H9 (cell line): ENCODE measurements around the gene TRAPPC2L. TPM values are rescaled to one million over a fixed set of nuclear protein-coding genes. Genes with fewer than 3 reads are reported as not detected.

Experiments used
- DNase-seq: peaks from one replicate; pipeline ENCODE4 v3.0.0-alpha.2; 2017
- H2AFZ ChIP-seq: one replicate; pipeline ENCODE4 v1.6.1; 2013; ENCODE audit warnings: mild to moderate bottlenecking, low read length, control low read depth, moderate library complexity
- H2AK5ac ChIP-seq: 2 replicates; pipeline ENCODE4 v1.6.1; 2013; ENCODE audit warnings: low read length, control low read depth, mixed read lengths; ENCODE audit not compliant: insufficient read length
- H2BK120ac ChIP-seq: one replicate; pipeline ENCODE4 v1.6.1; 2013; ENCODE audit warnings: low read depth, mild to moderate bottlenecking, low read length, control low read depth, inconsistent platforms; ENCODE audit not compliant: poor library complexity, severe bottlenecking
- H2BK12ac ChIP-seq: 2 replicates; pipeline ENCODE4 v1.6.1; 2013; ENCODE audit warnings: low read length, control low read depth, mixed read lengths, low read depth; ENCODE audit not compliant: insufficient read length
- H2BK15ac ChIP-seq: 2 replicates; pipeline ENCODE4 v1.6.1; 2013; ENCODE audit warnings: low read depth, low read length, control low read depth
- H2BK20ac ChIP-seq: one replicate; pipeline ENCODE4 v1.6.1; 2013; ENCODE audit warnings: low read depth, mild to moderate bottlenecking, low read length, control low read depth, inconsistent platforms; ENCODE audit not compliant: poor library complexity, severe bottlenecking
- H2BK5ac ChIP-seq: 2 replicates; pipeline ENCODE4 v1.6.1; 2013; ENCODE audit warnings: low read length, control low read depth, mixed read lengths; ENCODE audit not compliant: insufficient read length
- H3K14ac ChIP-seq: 2 replicates; pipeline ENCODE4 v1.6.1; 2013; ENCODE audit warnings: low read length, control low read depth; ENCODE audit not compliant: insufficient read depth
- H3K18ac ChIP-seq: 2 replicates; pipeline ENCODE4 v1.6.1; 2013; ENCODE audit warnings: low read depth, mild to moderate bottlenecking, mixed read lengths, low read length, control low read depth; ENCODE audit not compliant: insufficient read length
- H3K23ac ChIP-seq: 2 replicates; pipeline ENCODE4 v1.6.1; 2013; ENCODE audit warnings: low read length, control low read depth, mixed read lengths, low read depth; ENCODE audit not compliant: insufficient read length
- H3K23me2 ChIP-seq: 2 replicates; pipeline ENCODE4 v1.6.1; 2013; ENCODE audit warnings: low read depth, mild to moderate bottlenecking, mixed read lengths, low read length, control low read depth; ENCODE audit not compliant: insufficient read length, poor library complexity, severe bottlenecking
- H3K27ac ChIP-seq: 2 replicates; pipeline ENCODE4 v1.5.1; 2013; ENCODE audit warnings: low read length, control low read depth, mixed read lengths, low read depth; ENCODE audit not compliant: insufficient read length
- H3K27me3 ChIP-seq: 2 replicates; pipeline ENCODE4 v1.6.1; 2013; ENCODE audit warnings: low read length, control low read depth, inconsistent platforms; ENCODE audit not compliant: insufficient read depth
- H3K4ac ChIP-seq: 2 replicates; pipeline ENCODE4 v1.6.1; 2013; ENCODE audit warnings: low read depth, mild to moderate bottlenecking, control low read depth, inconsistent platforms, low read length, moderate library complexity
- H3K4me1 ChIP-seq: 2 replicates; pipeline ENCODE4 v1.6.1; 2013; ENCODE audit warnings: low read length, control low read depth, inconsistent platforms; ENCODE audit not compliant: insufficient read depth
- H3K4me2 ChIP-seq: 2 replicates; pipeline ENCODE4 v1.6.1; 2013; ENCODE audit warnings: low read length, control low read depth, mixed read lengths; ENCODE audit not compliant: insufficient read length, insufficient read depth
- H3K56ac ChIP-seq: 2 replicates; pipeline ENCODE4 v1.6.1; 2013; ENCODE audit warnings: low read depth, mild to moderate bottlenecking, mixed read lengths, low read length, control low read depth; ENCODE audit not compliant: insufficient read length
- H3K79me1 ChIP-seq: 2 replicates; pipeline ENCODE4 v1.6.1; 2013; ENCODE audit warnings: low read depth, mild to moderate bottlenecking, moderate library complexity, low read length, control low read depth, inconsistent platforms; ENCODE audit not compliant: insufficient read depth, poor library complexity, severe bottlenecking
- H3K79me2 ChIP-seq: 2 replicates; pipeline ENCODE4 v1.6.1; 2013; ENCODE audit warnings: low read length, control low read depth, inconsistent platforms; ENCODE audit not compliant: insufficient read depth
- H3K9ac ChIP-seq: 2 replicates; pipeline ENCODE4 v1.6.1; 2013; ENCODE audit warnings: low read length, control low read depth, mixed read lengths; ENCODE audit not compliant: insufficient read length; ENCODE audit errors: extremely low read depth
- H3K9me3 ChIP-seq: one replicate; pipeline ENCODE4 v1.6.1; 2013; ENCODE audit warnings: low read depth, low read length, inconsistent platforms; ENCODE audit not compliant: control insufficient read depth
- H3T11ph ChIP-seq: one replicate; pipeline ENCODE4 v1.6.1; 2013; ENCODE audit warnings: mild to moderate bottlenecking, low read length, control low read depth, inconsistent platforms
- H4K20me1 ChIP-seq: one replicate; pipeline ENCODE4 v1.6.1; 2013; ENCODE audit not compliant: control insufficient read depth, insufficient read length, insufficient read depth
- H4K5ac ChIP-seq: 2 replicates; pipeline ENCODE4 v1.6.1; 2013; ENCODE audit warnings: low read depth, mild to moderate bottlenecking, mixed read lengths, low read length, control low read depth; ENCODE audit not compliant: insufficient read length
- H4K8ac ChIP-seq: replicated peaks from 2 replicates; pipeline ENCODE4 v1.6.1; 2013; ENCODE audit warnings: low read length, control low read depth, mixed read lengths, low read depth; ENCODE audit not compliant: insufficient read length
- H4K91ac ChIP-seq: 2 replicates; pipeline ENCODE4 v1.6.1; 2013; ENCODE audit warnings: low read depth, mild to moderate bottlenecking, moderate library complexity, mixed read lengths, low read length, control low read depth; ENCODE audit not compliant: insufficient read length
- H3K27ac Mint-ChIP-seq, 3 experiments: 2 replicates in 2 of 3; 3 replicates in 1 of 3; pipeline ENCODE4 v1.8.0; 2020 to 2021; ENCODE audit warnings: mixed read lengths in 3 of 3, mild to moderate bottlenecking in 1 of 3, moderate library complexity in 1 of 3
- H3K27me3 Mint-ChIP-seq: 2 replicates; pipeline ENCODE4 v1.8.0; 2021; ENCODE audit warnings: low read depth, mild to moderate bottlenecking, moderate library complexity, mixed read lengths
- H3K36me3 Mint-ChIP-seq, 3 experiments: 2 replicates in 2 of 3; 3 replicates in 1 of 3; pipeline ENCODE4 v1.8.0; 2020 to 2021; ENCODE audit warnings: low read depth in 3 of 3, mixed read lengths in 3 of 3; ENCODE audit not compliant: insufficient read depth in 1 of 3
- H3K4me1 Mint-ChIP-seq, 2 experiments: 2 replicates each; pipeline ENCODE4 v1.8.0; 2020; ENCODE audit warnings: mixed read lengths in 2 of 2
- H3K4me3 Mint-ChIP-seq, 2 experiments: 2 replicates in 1 of 2; 3 replicates in 1 of 2; pipeline ENCODE4 v1.8.0; 2020 to 2021; ENCODE audit warnings: mild to moderate bottlenecking in 2 of 2, mixed read lengths in 2 of 2, moderate library complexity in 1 of 2
- H3K9me3 Mint-ChIP-seq, 2 experiments: 2 replicates in 1 of 2; 3 replicates in 1 of 2; pipeline ENCODE4 v1.8.0; 2020; ENCODE audit warnings: mild to moderate bottlenecking in 2 of 2, mixed read lengths in 2 of 2, moderate library complexity in 1 of 2
- CTCF ChIP-seq: fragments of 200-600 bp; sonication (generic); conservative IDR thresholded peaks from 3 replicates; pipeline ENCODE4 v1.8.0; 2021; ENCODE audit warnings: antibody characterized with exemption, mild to moderate bottlenecking
- WGBS: extraction: QIAGEN DNeasy Blood & Tissue Kit; methylation state at CpG from one replicate; pipeline ENCODE4 v1.1.7; 2013; ENCODE audit warnings: missing lambda C conversion rate, low lambda C conversion rate, mixed read lengths; ENCODE audit not compliant: insufficient read length; ENCODE audit errors: extremely low coverage; 5-methylcytosine and 5-hydroxymethylcytosine counted together
- total RNA-seq: library from RNA; stranded (reverse); gene quantifications from 2 replicates; pipeline ENCODE4 v1.2.1, GENCODE V29; 2021

TRAPPC2L gene
- total RNA-seq, 1 experiment from 2014 or later, result 90.3 TPM

- H3K4me1 Mint-ChIP-seq, result peaks cover under 1 to 4% of the 10 kb centered on the region in 2 experiments; a peak in 3 of 4 replicates
- no peak overlapping the region for H2BK5ac ChIP-seq
- no peaks in the 10 kb centered on the region for H3K9me3 ChIP-seq
- H3K18ac ChIP-seq, result no peak overlapping the region
- no peak overlapping the region for H2AK5ac ChIP-seq
- H3K27me3 Mint-ChIP-seq, result no peaks in the 10 kb centered on the region
- no peak overlapping the region for H3K27ac ChIP-seq
- H3K14ac ChIP-seq, result peak overlapping the region; percentile 16; the same call in 1 of the 2 replicates
- H3K27ac Mint-ChIP-seq, result no peak overlapping the region
- H3K79me2 ChIP-seq, result no peaks in the 10 kb centered on the region
- no CpG with 5 or more reads among the region's 41 CpGs for WGBS
- no peaks in the 10 kb centered on the region for H3K9me3 Mint-ChIP-seq
- no peak overlapping the region for H2BK15ac ChIP-seq
- H3K23ac ChIP-seq, result no peak overlapping the region
- H3K56ac ChIP-seq, result no peak overlapping the region
- H3K4me1 ChIP-seq, result no peaks in the 10 kb centered on the region
- H3K9ac ChIP-seq, result no peak overlapping the region
- TF ChIP-seq CTCF, result no peak
- H3K4me3 Mint-ChIP-seq, result no peak overlapping the region
- H3K27me3 ChIP-seq, result no peaks in the 10 kb centered on the region
- H2BK120ac ChIP-seq, result no peak overlapping the region
- H4K8ac ChIP-seq, result no peak overlapping the region
- no peak overlapping the region for H2BK12ac ChIP-seq
- no peaks in the 10 kb centered on the region for H3K23me2 ChIP-seq
- no peaks in the 10 kb centered on the region for H3K36me3 Mint-ChIP-seq
- H3K4ac ChIP-seq, result no peak overlapping the region
- no peaks in the 10 kb centered on the region for H4K20me1 ChIP-seq
- H4K5ac ChIP-seq, result no peak overlapping the region
- H4K91ac ChIP-seq, result no peak overlapping the region
- H2AFZ ChIP-seq, result no peak overlapping the region
- no peak overlapping the region for H3T11ph ChIP-seq
- no peak overlapping the region for H2BK20ac ChIP-seq
- H3K79me1 ChIP-seq, result no peaks in the 10 kb centered on the region
- no peak overlapping the region for H3K4me2 ChIP-seq
- DNase-seq, result no peak
These were observed 43.2 kb downstream of the TRAPPC2L start for GRCh38 chr16:88899901-88900661.
